Fibroblast of upper back skin (primary cell): Measurements from ENCODE around the gene RRP1.

Source experiments
- DNase-seq: peaks from one replicate; pipeline ENCODE4 v3.0.0-alpha.2; 2013

RRP1 gene

DNA sequence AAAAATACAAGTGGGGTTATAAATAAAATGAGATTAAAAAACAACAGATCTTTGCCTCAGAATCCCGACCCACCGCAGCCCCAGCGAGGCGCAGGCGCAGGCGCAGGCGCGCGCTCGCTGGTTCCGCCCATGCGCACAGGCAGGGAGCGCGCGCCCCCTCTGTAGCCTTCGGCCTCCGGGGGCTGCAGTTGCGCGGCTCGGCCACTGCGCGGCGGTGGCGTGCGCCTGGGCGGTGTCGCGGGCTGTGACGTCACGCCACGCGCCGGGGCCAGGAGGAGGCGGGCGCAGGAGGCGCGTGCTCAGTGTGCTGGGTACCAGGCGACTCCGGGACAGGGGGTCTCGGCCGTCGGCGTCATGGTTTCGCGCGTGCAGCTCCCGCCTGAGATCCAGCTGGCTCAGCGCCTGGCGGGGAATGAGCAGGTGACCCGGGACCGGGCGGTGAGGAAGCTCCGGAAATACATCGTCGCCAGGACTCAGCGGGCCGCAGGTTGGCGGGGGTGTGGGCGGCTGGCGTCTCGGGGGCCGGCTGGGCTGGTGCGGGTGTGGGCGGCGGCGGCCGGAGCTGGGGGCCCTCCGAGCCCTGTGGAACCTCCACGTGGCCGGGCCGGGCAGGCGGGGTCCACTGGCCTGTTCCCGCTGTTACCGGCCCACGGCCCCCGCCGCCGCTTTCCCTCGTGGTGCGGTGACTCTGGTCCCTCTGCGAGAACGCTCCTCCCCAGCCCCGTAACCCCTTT is at the start of gene RRP1:
Gene RRP1, plus strand, starts transcription at position 302 of the 734 bp plus-strand sequence. Its CDS starts 53 bp downstream, at position 355.
- DNase-seq: peak; percentile 84

DNA sequence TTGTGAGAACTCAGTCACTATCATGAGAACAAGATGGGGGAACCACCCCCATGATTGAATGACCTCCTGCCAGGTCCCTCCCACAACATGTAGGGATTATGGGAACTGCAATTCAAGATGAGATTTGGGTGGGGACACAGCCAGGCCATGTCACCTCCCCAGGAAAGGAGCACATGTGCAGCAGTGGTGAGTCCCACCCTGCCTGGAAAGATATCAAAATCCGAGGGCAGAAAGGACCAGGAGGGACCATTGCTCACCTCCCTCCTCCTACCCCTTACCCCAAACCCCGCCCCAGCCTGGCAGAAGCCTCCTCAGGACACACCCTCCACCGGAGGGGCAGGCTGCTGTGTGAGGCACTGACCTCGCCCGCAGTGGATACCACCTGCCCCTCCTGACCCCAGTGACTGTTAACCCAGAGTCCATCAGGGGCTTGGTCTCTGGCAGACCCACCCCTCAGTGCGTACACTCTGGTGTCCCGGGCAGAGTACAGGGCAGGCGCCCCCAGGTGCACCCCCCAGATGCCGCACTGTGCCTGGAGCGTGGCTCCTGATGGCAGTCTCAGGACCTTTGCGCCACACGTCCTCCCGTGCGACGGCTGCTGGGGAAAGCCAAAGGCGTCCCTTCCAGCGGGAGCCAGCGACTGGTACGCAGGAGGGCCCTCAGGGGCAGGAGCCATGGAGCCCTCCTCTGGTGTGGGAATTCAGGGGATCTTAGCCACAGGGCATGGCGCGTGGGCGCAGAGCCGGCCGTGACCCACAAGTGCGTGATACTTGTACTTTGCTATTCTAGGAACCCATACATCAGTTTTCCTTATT is 49.5 kb upstream of the RRP1 start:
- no peak for DNase-seq

- DNase-seq: peak; percentile 56
These were observed 48.8 kb upstream of the RRP1 start for GRCh38 chr21:43740497-43741156.

- no peak for DNase-seq
These were observed 47.8 kb upstream of the RRP1 start for GRCh38 chr21:43741423-43742096.

GRCh38 chr21:43743947-43744346 is 45.4 kb upstream of the RRP1 start:
- DNase-seq: no peak

GRCh38 chr21:43744725-43745124 is 44.7 kb upstream of the RRP1 start:
- no peak for DNase-seq

DNA sequence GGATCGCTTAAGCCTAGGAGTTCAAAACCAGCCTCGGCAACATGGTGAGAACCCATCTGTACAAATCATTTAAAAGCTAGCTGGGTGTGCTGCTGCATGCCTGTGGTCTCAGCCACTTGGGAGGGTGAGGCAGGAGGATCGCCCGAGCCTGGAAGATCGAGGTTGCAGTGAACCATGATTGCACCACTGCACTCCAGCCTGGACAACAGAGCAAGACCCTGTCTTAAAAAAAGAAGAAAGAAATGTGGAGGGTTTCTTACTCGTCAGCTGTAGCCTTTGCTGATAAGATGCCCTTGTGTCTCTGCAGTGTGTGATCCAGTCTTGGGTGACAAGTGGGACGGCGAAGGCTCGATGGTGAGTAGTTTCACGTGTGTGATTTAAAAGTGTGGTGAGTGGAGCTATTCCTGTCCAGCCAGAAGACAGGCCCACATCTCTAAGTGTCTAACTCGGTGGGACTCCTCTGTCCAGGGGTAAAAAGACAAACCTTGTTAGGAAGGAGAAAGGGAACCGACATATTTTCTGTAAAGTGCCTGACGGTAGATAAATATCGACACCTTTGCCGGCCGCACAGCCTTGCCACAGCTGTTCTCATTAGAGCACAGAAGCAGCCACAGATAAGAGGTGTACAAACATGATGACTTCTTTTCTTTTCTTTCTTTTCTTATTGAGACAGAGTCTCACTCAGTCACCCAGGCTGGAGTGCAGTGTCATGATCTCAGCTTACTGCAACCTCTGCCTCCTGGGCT is 43.4 kb upstream of the RRP1 start:
- DNase-seq: no peak

- DNase-seq: no peak
These were observed 40.8 kb upstream of the RRP1 start for GRCh38 chr21:43748622-43749021.

GRCh38 chr21:43749651-43750262 is 39.6 kb upstream of the RRP1 start:
- DNase-seq: no peak

- DNase-seq: no peak
These were observed 38.9 kb upstream of the RRP1 start for GRCh38 chr21:43750339-43751033.

DNA sequence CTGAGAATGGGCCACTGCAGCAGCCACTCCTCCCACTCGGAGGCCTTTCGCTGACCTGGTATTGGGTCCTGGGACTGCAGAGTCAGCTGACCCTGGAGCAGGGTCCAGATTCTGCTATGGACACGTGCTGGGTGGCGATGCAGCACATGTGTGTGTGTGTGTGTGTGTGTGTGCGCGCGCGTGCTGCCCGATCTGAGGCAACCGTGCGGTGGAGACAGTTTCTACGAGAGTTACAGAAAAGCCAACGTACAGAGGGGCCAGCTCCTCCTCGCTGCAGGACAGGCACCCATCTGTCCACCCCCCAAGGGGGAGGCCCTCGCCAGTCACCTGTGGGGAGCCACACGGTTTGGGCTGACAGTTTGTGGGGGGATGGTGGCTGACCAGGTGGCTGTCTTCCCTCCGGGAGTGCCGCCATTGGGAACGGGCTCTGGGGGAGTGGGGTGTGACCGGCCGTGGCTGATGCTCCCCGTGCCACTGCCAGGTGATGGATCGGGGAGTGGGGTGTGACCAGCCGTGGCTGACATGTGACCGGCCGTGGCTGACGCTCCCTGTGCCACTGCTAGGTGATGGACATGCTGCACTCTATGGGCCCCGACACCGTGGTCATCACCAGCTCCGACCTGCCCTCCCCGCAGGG is 37.3 kb upstream of the RRP1 start:
- no peak for DNase-seq

DNA sequence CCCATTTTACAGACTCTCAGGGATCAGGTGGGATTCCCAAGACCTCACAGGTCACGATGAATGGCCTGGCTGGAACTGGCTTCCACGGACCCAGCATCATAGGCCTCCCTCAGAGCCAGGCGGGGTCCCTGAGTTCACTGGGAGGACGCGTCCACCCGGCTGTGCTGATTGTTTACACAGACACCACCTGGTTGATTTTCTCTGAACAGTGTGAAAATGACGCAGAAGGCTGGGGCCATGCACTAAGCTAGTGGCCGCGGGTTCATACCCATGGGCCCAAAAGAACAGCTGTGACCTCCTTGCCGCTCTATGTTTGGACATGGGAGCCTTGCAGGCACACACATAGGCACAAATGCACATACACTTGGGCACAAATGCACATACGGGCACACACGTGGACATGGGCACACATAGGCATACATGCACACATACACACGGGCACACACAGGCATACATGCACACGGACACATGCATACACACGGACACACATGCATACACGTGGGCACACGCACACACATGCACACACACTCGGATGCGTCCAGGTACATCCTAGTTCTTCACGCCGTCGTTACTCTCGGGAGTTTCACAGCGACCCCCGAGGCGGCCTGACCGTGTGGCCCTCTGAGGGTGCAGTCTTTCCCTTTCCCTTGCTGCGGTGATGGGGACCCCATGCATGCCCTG is 36.5 kb upstream of the RRP1 start:
- no peak for DNase-seq

GRCh38 chr21:43753439-43753799 is 36.0 kb upstream of the RRP1 start:
- DNase-seq: no peak

- DNase-seq: no peak
These were observed 34.2 kb upstream of the RRP1 start for GRCh38 chr21:43754948-43755781.

GRCh38 chr21:43755820-43756594 is 33.4 kb upstream of the RRP1 start:
- no peak for DNase-seq

DNA sequence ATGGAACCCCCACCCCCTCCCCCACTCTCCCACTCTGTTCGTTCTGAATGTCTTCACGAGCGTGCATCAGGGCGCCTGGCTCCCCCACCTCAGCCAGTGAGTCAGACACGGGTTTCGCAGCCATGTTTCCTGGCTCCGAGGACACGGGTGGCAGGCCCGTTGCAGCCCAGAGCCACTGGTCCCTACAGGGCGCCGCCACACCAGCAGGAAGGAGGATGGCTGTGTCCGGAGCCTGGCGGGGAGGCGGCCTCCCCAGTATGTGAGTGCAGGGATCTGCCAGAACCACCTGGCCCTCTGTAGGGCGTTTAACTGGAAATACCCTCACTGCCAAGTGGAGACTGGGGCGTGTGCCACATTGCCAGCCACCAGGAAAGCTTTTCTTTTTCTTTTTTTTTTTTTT is 31.8 kb upstream of the RRP1 start:
- DNase-seq: no peak

DNA sequence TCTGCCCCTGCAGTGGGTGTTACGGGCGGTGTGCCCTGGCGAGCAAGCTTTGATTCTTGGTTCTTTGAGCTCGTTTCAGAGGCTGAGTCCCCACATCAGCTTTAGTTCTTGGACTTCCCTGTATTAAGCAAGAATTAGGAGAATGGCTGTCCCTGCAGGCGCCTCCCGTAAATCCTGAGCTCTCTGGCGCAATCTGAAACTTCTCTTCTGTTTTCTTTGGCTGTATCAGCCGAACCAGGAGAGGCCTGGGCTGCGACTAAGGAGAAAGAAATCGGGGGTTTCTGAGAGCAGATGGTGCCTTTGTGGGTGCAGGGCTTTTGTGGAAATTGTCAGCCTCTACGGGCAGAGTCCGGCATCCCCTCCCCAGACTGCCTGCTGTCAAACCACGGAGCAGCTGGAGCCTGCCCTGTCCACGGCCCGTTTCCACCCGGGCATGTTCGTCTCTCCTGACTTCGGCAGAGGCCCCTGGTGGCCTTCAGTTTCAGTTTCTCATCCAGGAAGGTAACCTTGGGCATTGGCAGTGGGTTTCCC is 31.2 kb upstream of the RRP1 start:
- DNase-seq: peak; percentile 54

- no peak for DNase-seq
These were observed 30.6 kb upstream of the RRP1 start for GRCh38 chr21:43758811-43759210.
